ENCODE data around the gene ZNF618.

The ZNF618 gene

GRCh38 chr9:113911850-113912557 is 35.9 kb downstream of the ZNF618 start:
- no peak for DNase-seq (ENCODE audit: low spot score)

DNA sequence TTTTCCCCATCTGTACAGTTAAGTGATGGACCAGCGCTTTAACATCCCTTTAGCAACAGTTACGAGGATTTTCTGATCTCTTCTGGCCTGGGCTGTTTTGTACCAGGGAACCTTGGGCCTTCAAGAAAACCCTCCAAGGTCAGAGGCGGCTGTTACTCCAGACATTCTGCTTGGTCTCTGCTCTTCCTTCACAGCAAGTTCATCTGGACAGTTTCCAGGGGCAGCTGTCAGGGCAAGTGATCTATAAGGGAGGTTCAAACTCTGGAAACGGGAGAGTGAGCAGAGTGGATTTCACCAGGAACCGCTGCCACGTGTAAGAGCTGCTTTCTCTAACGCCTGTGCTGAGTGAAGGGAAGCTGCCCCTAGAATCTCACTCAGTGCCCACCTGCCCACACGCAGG is 36.7 kb downstream of the ZNF618 start:
- no peak for DNase-seq (ENCODE audit: low spot score)

- peak; percentile 3 for DNase-seq (ENCODE audit: low spot score)
Measured at GRCh38 chr9:113913426-113914195, 37.5 kb downstream of the ZNF618 start.

GRCh38 chr9:113914517-113914916 is 38.4 kb downstream of the ZNF618 start:
- DNase-seq (ENCODE audit: low spot score) = no peak

- DNase-seq (ENCODE audit: low spot score) = no peak
Measured at GRCh38 chr9:113915817-113916434, 39.8 kb downstream of the ZNF618 start.

- DNase-seq (ENCODE audit: low spot score) = no peak
Measured at GRCh38 chr9:113916931-113917330, 40.8 kb downstream of the ZNF618 start.

DNA sequence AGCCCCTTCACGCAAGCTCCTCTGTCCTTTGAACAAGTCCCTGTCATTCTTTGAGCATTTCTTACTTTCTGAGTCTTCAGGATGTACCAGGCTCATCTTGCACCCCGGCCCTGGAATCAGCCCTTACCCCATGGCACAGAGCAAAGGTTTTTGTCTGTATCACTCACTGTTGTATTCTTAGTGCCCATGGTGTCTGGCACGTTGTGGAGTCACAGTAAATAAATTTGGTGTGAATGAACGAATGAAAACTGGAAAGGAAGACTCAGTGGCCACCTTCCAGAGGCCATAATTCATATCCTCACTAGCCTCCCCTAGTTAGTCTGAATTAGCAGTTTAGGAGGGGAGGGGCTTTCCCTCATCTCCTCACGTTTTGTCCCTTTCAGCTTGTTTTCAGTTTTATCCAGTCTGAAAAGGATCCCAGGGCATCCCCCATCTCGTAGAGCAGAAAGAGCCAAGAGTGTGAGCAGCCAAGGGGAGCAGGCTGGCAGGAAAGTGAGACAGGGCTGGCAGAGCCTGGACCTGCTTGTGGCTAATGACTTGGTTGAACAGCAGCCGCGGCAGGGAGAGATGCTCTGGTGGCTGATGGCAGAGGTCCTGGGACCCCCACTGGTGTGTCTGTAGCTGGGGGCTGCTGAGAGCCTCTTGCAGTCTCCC is 42.7 kb downstream of the ZNF618 start:
- DNase-seq (ENCODE audit: low spot score) = peak; percentile 14

DNA sequence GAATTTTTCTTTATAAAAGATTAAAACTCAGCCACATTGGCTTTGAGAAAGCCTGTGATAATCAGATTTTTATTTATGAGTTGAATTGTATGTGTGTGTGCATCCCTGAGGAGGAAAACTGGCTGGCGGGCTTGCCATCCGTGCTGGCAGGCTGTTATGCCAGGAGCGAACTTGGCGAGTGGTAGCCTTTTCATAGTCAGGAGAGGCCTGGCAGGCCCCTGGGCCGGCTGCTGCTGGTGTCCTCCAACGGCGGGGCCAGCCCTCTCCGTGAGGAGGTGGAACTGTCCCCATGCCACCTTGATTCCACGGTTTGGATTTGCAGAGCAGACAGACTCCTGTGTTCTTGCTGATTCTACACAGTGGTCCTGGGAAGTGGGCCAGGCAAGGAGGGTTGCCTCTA is 43.3 kb downstream of the ZNF618 start:
- DNase-seq (ENCODE audit: low spot score) = peak; percentile 3

DNA sequence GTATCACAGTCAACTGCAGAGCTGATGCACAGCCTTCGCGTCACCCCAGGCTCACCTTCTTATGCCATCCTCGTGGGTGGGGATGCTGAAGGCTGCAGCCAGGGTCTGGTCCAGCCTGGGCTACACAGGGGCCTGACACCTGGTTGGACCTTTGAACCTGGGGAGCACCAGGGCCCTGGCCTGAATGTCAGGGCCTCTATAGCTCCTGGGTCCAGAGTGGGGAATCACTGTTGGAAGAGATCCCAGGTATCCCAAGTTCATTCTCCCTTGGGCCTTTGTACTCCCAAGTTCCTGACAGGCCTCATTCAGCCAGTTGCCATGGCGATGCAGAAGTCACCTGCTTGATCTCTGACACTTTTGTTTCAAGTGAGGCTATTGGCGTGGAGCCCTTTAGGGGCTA is 43.8 kb downstream of the ZNF618 start:
- DNase-seq (ENCODE audit: low spot score) = no peak

DNA sequence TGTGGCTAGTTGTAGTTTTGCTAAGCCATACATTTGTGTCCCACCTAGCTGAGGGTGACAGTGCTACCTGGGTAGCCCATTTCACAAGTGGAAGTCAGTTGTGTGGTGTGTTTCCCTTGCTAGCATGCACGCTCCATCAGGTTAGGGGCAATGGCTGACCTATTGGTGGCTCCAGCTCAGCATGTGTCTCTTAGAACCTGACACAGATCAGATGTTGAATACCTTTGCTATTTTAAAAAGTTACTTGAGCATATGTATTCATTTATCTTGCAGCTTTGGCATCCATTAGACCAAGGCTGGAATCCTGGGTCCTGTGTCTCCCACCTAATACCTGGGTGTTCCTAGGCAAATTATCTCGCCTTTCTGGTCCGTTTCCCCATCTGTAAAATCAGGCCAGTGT is 44.8 kb downstream of the ZNF618 start:
- DNase-seq (ENCODE audit: low spot score) = no peak

DNA sequence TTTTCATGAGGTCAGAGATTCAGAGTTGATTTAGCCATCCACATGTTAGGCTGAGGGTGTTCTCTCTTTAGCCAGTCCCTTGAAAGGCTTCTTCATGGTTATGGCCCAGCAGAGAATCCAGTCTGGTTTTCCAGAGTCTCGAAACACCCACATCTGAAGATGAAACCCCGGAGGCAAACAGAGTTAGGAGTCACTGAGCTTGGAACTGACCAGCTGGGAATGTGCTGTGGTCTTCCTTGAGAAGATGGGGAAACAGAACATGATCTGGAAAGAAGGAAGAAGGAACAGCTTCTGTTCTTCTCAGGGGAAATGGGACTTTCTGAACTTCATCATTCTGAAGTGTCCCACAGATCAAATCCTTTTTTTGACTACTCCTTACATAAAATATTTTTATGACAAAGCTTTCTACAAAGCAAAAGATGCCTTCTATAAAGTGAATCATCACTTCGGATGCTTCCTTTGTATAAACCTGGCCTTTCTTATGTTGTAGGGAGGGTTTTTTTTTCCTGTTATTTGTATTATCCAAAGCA is 45.4 kb downstream of the ZNF618 start:
- no peak for DNase-seq (ENCODE audit: low spot score)

DNA sequence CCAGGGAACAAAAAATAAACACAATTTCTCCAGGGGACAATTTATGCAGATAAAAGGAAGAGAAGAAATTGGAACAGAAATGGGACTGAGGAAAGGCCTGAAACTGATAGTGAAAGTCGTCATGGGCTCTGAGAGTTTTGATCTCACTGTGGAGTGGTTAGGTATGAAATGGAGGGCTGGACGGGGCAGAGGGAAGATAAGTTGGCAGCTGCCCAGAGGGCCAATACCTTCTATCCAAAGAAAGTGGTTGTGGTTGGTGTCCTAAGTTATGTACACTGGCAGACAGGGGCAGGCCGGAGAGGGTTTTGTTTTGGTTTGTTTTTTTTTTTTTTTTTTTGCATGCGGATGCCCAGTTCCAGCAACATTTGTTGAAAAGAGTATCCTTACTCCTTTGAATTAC is 46.1 kb downstream of the ZNF618 start:
- no peak for DNase-seq (ENCODE audit: low spot score)

DNA sequence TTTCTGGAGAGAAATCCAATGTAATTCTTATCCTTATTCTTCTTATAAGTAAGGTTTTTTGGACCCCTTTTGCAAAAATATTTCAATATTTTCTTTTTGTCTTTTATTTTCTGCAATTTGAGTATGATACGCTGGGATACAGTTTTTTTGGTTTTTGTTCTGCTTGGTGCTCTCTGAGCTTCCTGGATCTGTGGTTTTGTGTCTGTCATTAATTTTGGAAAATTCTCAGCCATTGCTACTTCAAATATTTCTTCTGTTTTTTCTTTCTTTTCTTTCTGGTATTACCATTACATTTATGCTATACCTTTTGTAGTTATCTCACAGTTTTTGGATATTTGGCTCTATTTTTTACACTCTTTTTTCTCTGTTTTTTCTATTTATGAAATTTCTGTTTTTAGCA is 50.1 kb downstream of the ZNF618 start:
- DNase-seq (ENCODE audit: low spot score) = no peak

- no peak for DNase-seq (ENCODE audit: low spot score)
Measured at GRCh38 chr9:113927277-113927676, 51.2 kb downstream of the ZNF618 start.

DNA sequence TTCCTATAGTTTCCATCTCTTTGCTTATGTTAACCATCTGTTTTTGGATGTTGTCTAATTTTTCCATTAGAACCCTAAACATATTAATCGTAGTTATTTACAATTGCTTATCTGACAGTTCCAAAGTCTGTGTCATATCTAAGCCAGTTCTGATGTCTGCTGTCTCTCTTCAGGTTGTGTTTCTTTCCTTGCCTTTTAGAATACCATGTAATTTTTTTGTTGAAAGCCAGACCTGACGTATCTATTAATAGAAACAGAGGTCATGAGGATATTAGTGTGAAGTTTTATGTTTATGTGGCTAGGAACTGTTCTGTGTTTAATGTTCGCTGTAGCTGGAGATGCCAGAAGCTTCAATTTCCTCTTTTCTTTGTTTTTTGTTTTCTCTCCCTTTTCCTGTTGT is 52.2 kb downstream of the ZNF618 start:
- no peak for DNase-seq (ENCODE audit: low spot score)

DNA sequence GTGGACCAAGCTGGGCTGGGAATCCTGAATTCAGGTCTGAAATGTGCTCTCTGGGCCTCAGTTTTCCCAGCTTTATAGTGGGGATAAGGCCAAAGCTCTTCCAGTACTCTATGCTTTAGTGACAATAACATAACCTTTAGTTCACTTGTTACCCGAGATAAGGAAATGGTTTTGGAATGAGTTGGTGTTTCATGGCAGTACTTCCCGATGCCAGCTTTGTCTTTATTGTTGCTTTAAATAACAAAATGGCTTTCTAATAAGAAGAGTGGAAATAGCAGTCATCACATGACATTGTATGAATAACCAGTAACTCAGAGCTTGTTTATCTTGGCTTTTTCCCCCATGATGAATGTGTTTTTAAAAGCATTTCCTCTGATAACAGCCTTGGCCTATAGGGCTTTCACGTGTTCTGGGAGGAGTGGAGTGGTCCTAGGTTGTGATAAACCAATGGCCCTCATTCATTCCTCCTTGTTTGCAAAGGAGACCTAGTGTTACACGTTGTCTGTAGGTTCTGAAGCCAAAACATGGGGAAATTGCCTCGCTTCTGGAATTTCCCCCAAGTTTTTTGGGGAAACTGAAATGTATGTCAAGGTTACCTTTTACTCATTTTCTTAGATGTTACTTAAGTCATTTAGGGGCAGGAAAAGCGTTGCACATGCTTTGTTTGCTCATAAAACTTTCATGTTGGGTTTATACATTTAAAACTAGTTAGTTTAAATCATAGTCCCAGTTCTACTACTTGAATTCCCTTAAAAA is 53.7 kb downstream of the ZNF618 start:
- DNase-seq (ENCODE audit: low spot score) = no peak

GRCh38 chr9:113930390-113930783 is 54.3 kb downstream of the ZNF618 start:
- DNase-seq (ENCODE audit: low spot score) = no peak

DNA sequence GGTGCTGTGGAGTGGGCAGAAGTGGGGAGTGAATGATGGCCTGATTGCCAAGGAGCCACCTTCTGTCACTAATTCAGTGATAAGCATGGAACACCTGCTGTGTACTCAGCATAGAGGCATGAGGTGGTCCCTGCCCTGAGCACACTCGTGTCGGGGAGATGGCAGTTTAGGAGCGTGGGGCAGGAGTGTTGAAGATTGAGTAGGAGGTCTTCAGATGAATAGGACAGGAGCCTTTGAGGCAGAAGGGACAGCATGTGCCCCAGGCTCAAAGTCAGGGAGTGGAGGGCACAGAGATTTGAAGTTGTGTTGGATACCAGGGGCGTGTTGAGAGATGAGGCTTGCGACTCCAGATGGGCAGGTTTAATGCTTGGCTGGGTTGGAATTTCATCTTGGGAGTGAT is 55.0 kb downstream of the ZNF618 start:
- DNase-seq (ENCODE audit: low spot score) = no peak

DNA sequence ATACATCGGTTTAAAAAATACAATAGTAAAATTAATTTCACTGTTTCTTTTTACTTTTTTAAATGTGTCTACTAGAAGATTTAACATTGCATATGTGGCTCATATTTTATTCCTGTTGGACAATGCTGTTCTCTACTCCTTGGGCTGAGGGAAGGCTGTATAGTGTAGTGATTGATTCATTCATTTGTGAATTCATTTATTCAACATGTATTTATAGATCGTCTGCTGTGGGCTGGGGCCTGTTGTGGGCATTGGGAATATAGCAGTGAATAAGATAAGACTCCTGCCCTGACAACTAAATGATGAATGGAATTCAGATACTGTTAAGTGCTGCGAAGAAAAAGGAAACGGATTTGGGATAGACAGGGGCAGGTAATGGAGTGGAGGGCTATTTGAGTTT is 55.7 kb downstream of the ZNF618 start:
- no peak for DNase-seq (ENCODE audit: low spot score)

DNA sequence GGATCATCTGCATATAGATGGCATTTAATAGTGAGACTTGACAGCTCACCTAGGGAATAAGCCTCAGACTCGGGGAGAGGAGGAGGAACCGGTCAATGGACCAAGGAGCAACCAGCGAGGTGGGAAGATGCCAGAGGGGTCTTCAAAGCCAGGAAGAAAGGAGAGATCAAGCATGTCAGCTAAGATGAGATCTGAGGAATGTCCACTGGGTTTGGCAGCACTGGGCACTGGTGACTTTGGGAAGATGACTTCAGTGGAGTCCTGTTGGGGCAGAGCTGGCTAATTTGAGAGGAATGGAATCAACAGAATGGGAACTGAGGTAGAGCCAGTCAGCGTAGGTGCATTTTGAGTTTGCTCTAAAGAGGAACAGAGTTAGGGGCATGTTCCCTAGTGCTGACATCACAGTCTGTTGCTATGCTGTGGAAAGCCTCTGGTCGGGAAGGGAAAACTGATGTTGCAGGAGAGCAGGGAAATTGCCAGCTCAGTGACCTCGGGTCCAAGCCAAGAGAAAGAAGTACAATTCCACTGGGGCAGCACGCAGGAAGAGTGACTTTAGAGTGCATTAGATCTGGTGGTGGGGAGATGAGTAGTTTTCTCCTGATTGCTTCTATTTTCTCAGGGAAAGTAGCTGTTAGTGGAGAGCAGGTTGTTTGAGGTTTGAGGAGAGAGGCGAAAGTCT is 56.9 kb downstream of the ZNF618 start:
- DNase-seq (ENCODE audit: low spot score) = no peak

GRCh38 chr9:113933671-113934070 is 57.6 kb downstream of the ZNF618 start:
- no peak for DNase-seq (ENCODE audit: low spot score)

All from pons (tissue), 1 donor.